ENCODE data around the gene ADK. TPM values are rescaled to one million over a fixed set of nuclear protein-coding genes. Genes with fewer than 3 reads are reported as not detected.
A peak's percentile ranks its signal among the peaks of the same experiment; 100 is the strongest.

The ADK gene
- total RNA-seq, 3 donors from 2014 or later (not counting 1 experiment from before 2014, with no cell fraction given), result 13.4 to 16.1 (median 14.1) TPM

GRCh38 chr10:74436523-74437170 is 285.6 kb downstream of the ADK start:
- Mint-ChIP-seq H3K27ac (no peak overlapping the region), H3K9me3 (no peaks in the 10 kb centered on the region), H3K4me3 (no peak overlapping the region), H3K36me3 (no peaks in the 10 kb centered on the region), H3K4me1 (no peaks in the 10 kb centered on the region), H3K27me3 (ENCODE audit: low read depth in 2 of 2) (no peaks in the 10 kb centered on the region)
- no peaks in the 10 kb centered on the region for H3K4me1 ChIP-seq (ENCODE audit: control insufficient read depth, insufficient read depth, low read length)
- no peaks in the 10 kb centered on the region for H3K9me3 ChIP-seq (ENCODE audit: control insufficient read depth, insufficient read depth, low read length)
- 99% methylated on average over 3 of the region's 3 CpGs for WGBS (ENCODE audit: insufficient coverage)
- no peaks in the 10 kb centered on the region for H3K27me3 ChIP-seq (ENCODE audit: control insufficient read depth, insufficient read depth, low read length)
- no peak for ATAC-seq
- DNase-seq, result no peak
- no peak for TF ChIP-seq CTCF (IDR thresholded peaks at IDR 0.05)
- H3K36me3 ChIP-seq (ENCODE audit: control insufficient read depth, insufficient read depth, low read length), result no peaks in the 10 kb centered on the region
- H3K4me3 ChIP-seq (ENCODE audit: low read length), result no peak overlapping the region
- intact Hi-C loops (cut with micrococcal nuclease), result no loop called here
- no peak overlapping the region for H3K27ac ChIP-seq (ENCODE audit: low read length)

- H3K27me3 Mint-ChIP-seq (ENCODE audit: low read depth in 2 of 2), result no peaks in the 10 kb centered on the region
- no peak overlapping the region for H3K4me3 ChIP-seq (ENCODE audit: low read length)
- no peak overlapping the region for H3K27ac ChIP-seq (ENCODE audit: low read length)
- H3K27ac Mint-ChIP-seq, result no peak overlapping the region
- no peak overlapping the region for H3K4me3 Mint-ChIP-seq
- no peaks in the 10 kb centered on the region for H3K4me1 Mint-ChIP-seq
- H3K36me3 Mint-ChIP-seq, result no peaks in the 10 kb centered on the region
- H3K9me3 Mint-ChIP-seq, result no peaks in the 10 kb centered on the region
- no peaks in the 10 kb centered on the region for H3K36me3 ChIP-seq (ENCODE audit: control insufficient read depth, insufficient read depth, low read length)
- ATAC-seq (no peak), DNase-seq (no peak)
- H3K9me3 ChIP-seq (ENCODE audit: control insufficient read depth, insufficient read depth, low read length), result no peaks in the 10 kb centered on the region
- TF ChIP-seq CTCF (IDR thresholded peaks at IDR 0.05), result no peak
- H3K4me1 ChIP-seq (ENCODE audit: control insufficient read depth, insufficient read depth, low read length), result no peaks in the 10 kb centered on the region
- H3K27me3 ChIP-seq (ENCODE audit: control insufficient read depth, insufficient read depth, low read length), result no peaks in the 10 kb centered on the region
- intact Hi-C loops (cut with micrococcal nuclease), result no loop called here
Observed at GRCh38 chr10:74437822-74438221, 286.8 kb downstream of the ADK start.

GRCh38 chr10:74439213-74439612 is 288.2 kb downstream of the ADK start:
- Histone ChIP-seq H3K4me1 (ENCODE audit: control insufficient read depth, insufficient read depth, low read length) (no peaks in the 10 kb centered on the region), H3K4me3 (ENCODE audit: low read length) (no peak overlapping the region), H3K27ac (ENCODE audit: low read length) (no peak overlapping the region), H3K36me3 (ENCODE audit: control insufficient read depth, insufficient read depth, low read length) (no peaks in the 10 kb centered on the region), H3K27me3 (ENCODE audit: control insufficient read depth, insufficient read depth, low read length) (no peaks in the 10 kb centered on the region), H3K9me3 (ENCODE audit: control insufficient read depth, insufficient read depth, low read length) (no peaks in the 10 kb centered on the region)
- Mint-ChIP-seq H3K27me3 (ENCODE audit: low read depth in 2 of 2) (no peaks in the 10 kb centered on the region), H3K36me3 (no peaks in the 10 kb centered on the region), H3K4me1 (no peaks in the 10 kb centered on the region), H3K4me3 (no peak overlapping the region), H3K9me3 (no peaks in the 10 kb centered on the region), H3K27ac (no peak overlapping the region)
- intact Hi-C loops (cut with micrococcal nuclease), result no loop called here
- no peak for ATAC-seq
- DNase-seq, result no peak
- no peak for TF ChIP-seq CTCF (IDR thresholded peaks at IDR 0.05)
- 25% methylated on average over 1 of the region's 1 CpG for WGBS (ENCODE audit: insufficient coverage)

- no peak overlapping the region for H3K4me3 Mint-ChIP-seq
Observed at GRCh38 chr10:74445493-74445892, 294.5 kb downstream of the ADK start.

More at GRCh38 chr10:74445493-74445892, 294.5 kb downstream of the ADK start:
- Mint-ChIP-seq H3K9me3 (no peaks in the 10 kb centered on the region), H3K27me3 (ENCODE audit: low read depth in 2 of 2) (no peaks in the 10 kb centered on the region), H3K4me1 (no peaks in the 10 kb centered on the region), H3K36me3 (no peaks in the 10 kb centered on the region), H3K27ac (no peak overlapping the region)
- Histone ChIP-seq H3K36me3 (ENCODE audit: control insufficient read depth, insufficient read depth, low read length) (no peaks in the 10 kb centered on the region), H3K27ac (ENCODE audit: low read length) (no peak overlapping the region), H3K27me3 (ENCODE audit: control insufficient read depth, insufficient read depth, low read length) (no peaks in the 10 kb centered on the region), H3K9me3 (ENCODE audit: control insufficient read depth, insufficient read depth, low read length) (no peaks in the 10 kb centered on the region), H3K4me1 (ENCODE audit: control insufficient read depth, insufficient read depth, low read length) (no peaks in the 10 kb centered on the region), H3K4me3 (ENCODE audit: low read length) (no peak overlapping the region)
- DNase-seq (peak in 1 of 2 donors; percentile 16), ATAC-seq (no peak)
- no peak for TF ChIP-seq CTCF (IDR thresholded peaks at IDR 0.05)
- intact Hi-C loops (cut with micrococcal nuclease), result no loop called here
